ENCODE results near the gene OR52E1.

OR52E1 gene

GRCh38 chr11:5117588-5117987 lies 48.2 kb downstream of the OR52E1 start:
- no peak for DNase-seq

DNA sequence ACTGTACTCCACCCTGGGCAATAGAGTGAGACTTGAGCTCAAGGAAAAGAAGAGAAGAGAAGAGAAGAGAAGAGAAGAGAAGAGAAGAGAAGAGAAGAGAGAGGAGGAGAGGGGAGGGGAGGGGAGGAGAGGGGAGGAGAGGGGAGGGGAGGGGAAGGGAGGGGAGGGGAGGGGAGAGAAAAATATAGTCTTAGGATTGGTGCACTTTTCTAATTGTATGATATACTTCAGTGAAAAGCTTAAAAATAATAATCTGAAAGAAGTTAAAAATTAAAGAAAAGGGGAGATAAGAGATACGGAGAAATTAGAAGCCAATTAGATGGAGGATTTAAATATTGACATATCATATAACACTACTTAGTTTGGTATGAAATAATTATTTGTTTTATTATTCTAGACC lies 49.5 kb downstream of the OR52E1 start:
- DNase-seq = no peak

Measured in right kidney (tissue), 1 donor.